ENCODE measurements around the gene USP22. TPM values are rescaled to one million over a fixed set of nuclear protein-coding genes. Genes with fewer than 3 reads are reported as not detected.

Gene USP22
- total RNA-seq, 4 donors from 2014 or later: 74.7 to 113 (median 106) TPM

DNA sequence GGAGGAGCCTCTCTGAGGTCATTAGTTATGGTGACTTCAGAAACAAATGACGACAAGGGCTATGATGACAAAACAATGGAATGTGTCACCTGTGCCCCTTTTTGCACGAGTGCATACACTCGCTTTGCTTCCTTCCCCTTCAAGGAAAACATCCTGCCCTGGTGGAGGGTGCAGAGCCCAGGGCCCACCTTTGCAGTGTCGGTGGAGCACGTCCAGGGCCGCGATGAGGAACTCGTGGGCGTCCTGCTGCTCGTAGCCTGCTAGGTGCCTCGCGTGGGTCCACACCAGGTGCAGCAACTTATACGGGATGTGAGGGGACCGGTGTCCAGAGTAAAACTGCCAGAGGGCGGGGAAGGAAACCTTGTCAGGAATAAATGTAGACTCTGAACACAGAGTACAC is 27.2 kb downstream of the USP22 start:
- no peak for DNase-seq (ENCODE audit: low spot score in 2 of 2)
- no peak overlapping the region for H3K4me3 ChIP-seq (ENCODE audit: low read depth, poor library complexity, severe bottlenecking)
- intact Hi-C loops (cut with DNase I; ENCODE audit: low total_unique reads): no loop called here
- 82 to 91% methylated on average over 15 of the region's 15 CpGs for WGBS, 2 donors
- TF ChIP-seq, protein P1, sequence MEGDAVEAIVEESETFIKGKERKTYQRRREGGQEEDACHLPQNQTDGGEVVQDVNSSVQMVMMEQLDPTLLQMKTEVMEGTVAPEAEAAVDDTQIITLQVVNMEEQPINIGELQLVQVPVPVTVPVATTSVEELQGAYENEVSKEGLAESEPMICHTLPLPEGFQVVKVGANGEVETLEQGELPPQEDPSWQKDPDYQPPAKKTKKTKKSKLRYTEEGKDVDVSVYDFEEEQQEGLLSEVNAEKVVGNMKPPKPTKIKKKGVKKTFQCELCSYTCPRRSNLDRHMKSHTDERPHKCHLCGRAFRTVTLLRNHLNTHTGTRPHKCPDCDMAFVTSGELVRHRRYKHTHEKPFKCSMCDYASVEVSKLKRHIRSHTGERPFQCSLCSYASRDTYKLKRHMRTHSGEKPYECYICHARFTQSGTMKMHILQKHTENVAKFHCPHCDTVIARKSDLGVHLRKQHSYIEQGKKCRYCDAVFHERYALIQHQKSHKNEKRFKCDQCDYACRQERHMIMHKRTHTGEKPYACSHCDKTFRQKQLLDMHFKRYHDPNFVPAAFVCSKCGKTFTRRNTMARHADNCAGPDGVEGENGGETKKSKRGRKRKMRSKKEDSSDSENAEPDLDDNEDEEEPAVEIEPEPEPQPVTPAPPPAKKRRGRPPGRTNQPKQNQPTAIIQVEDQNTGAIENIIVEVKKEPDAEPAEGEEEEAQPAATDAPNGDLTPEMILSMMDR (IDR thresholded peaks at IDR 0.05): no peak
- TF ChIP-seq POLR2A (IDR thresholded peaks at IDR 0.05): no peak

DNA sequence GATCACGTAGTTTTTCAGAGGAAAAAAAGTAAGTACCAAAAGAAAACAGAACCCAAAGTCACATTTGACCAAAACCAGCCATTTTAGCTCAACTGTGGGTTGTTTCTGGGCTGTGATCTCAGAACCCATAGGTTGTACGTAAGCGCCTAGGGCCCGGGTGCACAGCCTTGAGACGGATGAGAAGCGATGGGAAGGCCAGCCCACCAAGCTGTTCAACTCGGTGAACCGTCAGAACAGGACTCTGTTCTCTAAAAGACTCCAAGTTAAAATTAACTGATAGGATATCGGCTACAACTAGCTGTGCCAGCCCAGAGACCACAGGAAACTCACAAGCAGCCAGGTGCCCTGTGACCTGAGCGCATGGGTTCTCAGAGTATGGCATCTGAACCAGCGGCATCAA is 28.3 kb downstream of the USP22 start:
- no peak for TF ChIP-seq POLR2A (IDR thresholded peaks at IDR 0.05)
- TF ChIP-seq, protein P1 (IDR thresholded peaks at IDR 0.05): no peak
- 90% methylated on average over 11 of the region's 11 CpGs for WGBS, 2 donors
- no peak for DNase-seq (ENCODE audit: low spot score in 2 of 2)
- H3K4me3 ChIP-seq (ENCODE audit: low read depth, poor library complexity, severe bottlenecking): no peak overlapping the region
- intact Hi-C loops (cut with DNase I; ENCODE audit: low total_unique reads): no loop called here

DNA sequence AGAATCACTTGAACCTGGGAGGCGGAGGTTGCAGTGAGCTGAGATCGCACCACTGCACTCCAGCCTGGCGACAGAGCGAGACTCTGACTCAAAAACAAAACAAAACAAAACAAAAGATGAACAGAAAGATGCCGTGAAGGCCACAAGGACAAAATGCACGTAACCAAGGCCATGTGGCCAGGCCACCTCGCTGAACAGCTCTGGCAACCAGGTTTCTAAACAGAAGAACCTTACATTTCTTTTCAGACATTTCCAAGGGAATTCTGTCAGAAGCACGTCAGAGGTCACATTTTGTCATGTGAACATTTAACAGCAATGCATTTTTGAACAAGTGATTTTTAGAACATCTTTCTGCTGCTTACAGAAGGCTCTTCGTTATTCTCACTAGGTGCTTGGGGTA is 28.8 kb downstream of the USP22 start:
- WGBS, 2 donors: 89 to 90% methylated on average over 9 of the region's 9 CpGs
- no peak overlapping the region for H3K4me3 ChIP-seq (ENCODE audit: low read depth, poor library complexity, severe bottlenecking)
- intact Hi-C loops (cut with DNase I; ENCODE audit: low total_unique reads): no loop called here
- no peak for TF ChIP-seq POLR2A (IDR thresholded peaks at IDR 0.05)
- TF ChIP-seq, protein P1 (IDR thresholded peaks at IDR 0.05): no peak
- DNase-seq (ENCODE audit: low spot score in 2 of 2): no peak

DNA sequence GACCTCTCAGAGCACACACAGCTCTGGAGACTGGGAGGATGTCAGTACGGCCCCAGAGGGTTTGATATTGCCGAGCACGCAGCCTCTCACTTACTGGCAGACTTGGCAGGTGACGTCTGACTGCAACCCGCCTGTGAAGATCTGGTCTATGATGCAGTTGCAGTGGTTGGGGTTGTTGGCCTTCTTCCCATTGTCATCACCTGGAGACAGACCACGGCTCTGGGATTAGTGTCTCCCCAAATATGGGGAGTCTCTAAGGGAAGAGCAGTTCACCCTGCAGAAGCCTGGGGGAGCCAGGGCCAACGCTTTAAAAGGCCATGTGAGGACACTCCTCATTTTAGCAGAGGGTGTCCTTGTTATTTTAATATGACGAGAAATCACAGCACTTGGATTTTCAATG is 30.1 kb downstream of the USP22 start:
- WGBS, 2 donors: 84 to 86% methylated on average over 8 of the region's 8 CpGs
- intact Hi-C loops (cut with DNase I; ENCODE audit: low total_unique reads): no loop called here

DNA sequence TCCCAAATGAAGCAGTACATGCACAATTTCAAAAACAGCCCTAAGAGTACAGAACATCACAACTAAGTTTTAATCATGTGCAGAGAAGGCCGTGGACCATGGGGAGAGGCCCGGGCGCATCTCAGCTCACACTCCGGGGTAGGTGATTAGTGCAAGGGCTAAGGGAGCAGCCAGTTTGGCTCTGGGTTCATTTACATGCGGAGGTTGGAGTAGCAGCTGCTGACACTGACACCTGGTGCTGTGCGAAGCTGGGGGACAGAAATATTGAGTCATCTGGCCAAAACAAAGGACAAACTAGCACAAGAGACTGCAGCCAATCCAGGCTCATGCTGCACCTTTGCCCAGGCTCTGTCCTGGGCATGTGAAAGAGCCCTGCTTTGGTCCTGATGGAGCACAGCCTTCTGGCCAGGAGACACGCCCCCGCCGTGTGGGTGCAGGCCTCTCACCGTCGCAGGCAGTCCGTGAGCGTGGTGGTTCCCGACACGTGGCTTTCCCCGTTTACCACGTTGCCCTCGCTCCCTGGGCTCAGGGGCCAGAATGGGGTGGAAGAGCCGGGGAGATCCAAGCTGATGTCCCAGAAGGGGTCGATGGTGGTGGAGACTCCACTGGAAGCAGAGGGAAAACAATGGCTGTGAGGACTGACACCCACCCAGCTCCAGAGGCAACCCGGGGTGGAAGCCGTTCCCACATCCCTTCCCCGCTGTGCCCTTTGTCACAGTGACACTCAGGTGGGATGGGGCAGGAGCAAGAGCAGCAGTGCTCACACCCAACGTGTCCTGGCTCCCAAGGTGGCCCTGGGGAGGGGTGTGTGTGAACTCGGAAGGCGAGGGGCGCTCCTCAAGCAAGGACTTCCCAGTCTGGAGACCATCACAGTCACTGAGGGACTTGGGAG is 31.9 kb downstream of the USP22 start:
- intact Hi-C loops (cut with DNase I; ENCODE audit: low total_unique reads): no loop called here
- no peak overlapping the region for H3K4me3 ChIP-seq (ENCODE audit: low read depth, poor library complexity, severe bottlenecking)
- TF ChIP-seq, protein P1 (IDR thresholded peaks at IDR 0.05): no peak
- TF ChIP-seq POLR2A (IDR thresholded peaks at IDR 0.05): no peak
- 81 to 87% methylated on average over 24 to 27 of the region's 27 CpGs for WGBS, 2 donors
- DNase-seq (ENCODE audit: low spot score in 2 of 2): no peak

More for the DNA sequence above, 30.1 kb downstream of the USP22 start:
- DNase-seq (ENCODE audit: low spot score in 2 of 2): no peak
- TF ChIP-seq, protein P1 (IDR thresholded peaks at IDR 0.05): no peak
- no peak for TF ChIP-seq POLR2A (IDR thresholded peaks at IDR 0.05)
- H3K4me3 ChIP-seq (ENCODE audit: low read depth, poor library complexity, severe bottlenecking): no peak overlapping the region
